HPDE6-E6E7 (cell line): ENCODE results near the gene CX3CL1.
A peak's percentile ranks its signal among the peaks of the same experiment; 100 is the strongest.
"Not testable (repeated sequence)": the region's sequence is repeated elsewhere in the genome, so short reads cannot be mapped to it uniquely, and the experiment has no call there.

Experiments
- DNase-seq: peaks from one replicate; pipeline ENCODE4 v3.0.0; 2011; ENCODE audit warnings: missing footprints; ENCODE audit errors: extremely low spot score

CX3CL1 gene

DNA sequence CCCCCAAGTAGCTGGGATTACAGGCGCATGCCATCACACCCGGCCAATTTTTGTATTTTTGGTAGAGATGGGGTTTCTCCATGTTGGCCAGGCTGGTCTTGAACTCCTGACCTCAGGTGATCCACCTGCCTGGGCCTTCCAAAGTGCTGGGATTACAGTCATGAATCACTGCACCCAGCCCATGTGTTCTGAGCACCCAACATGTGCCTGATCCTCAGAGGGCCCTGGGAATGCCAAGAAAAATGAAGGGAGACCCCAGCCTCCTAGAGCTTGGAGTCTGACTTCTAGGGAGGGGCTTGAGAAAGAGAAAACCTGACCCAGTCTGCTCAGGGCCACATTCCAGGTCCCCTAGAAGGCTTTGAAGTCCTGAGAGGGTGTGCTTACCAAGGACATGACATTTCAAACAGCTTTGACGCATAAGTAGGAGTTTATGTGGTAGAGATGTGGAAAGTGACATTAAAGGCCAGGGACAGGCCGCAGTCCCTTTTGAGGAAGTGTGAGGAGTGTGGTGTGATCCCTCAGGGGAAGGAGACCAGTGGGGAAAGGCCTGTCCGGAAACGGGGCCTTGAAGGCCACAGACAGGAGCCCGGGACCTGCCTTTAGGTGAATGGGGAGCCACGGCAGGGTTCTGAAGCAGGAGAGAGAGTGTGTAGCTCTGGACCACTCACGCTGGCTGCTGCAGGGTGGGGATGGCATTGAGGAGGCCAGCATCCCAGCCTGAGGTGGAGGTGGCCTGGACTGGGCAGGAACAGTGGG, 14.8 kb upstream of the CX3CL1 start:
- DNase-seq: no peak

DNA sequence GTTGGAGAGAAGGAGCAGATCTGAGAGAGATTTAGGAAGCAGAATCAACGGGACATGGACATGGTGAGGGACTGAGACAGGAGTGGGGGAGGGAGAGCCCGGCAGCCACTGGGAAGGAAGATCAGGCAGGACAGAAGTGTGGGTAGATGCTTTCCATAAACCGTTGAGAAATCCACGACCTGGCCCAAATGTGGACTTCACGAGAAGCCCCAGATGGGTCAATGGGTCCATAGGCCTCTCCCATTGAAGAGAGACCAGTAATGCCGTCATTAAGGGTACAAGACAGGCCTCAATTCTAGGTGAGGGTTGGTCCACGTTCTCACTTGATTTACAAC, 14.2 kb upstream of the CX3CL1 start:
- DNase-seq: no peak

DNA sequence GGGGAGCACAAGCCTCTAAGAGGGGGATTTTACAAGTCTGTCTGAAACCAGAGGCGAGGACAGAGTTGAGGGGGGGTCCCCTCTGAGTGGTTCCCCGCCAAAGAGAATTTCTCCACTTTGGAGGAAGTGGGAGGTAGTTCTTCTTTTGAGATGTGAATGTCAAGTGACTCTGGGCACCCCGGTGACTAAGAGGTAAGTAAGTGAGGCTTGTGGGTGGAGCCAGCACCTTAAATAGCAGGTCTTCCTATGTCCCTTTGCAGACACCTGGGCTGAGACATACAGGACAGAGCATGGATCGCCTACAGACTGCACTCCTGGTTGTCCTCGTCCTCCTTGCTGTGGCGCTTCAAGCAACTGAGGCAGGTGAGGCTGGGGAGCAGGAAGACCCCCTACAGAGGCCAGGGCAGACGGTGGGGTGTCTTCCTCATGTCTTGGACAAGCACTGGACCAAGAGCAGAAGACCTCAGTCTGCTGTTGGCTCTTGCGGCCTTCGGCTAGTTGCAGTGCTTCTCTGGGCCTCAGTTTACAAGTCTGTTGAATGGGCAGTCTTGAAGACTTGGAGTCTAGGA, 13.7 kb upstream of the CX3CL1 start, which contains the start of gene CCL22:
TSS of gene CCL22 (plus strand) at position 257 of the 569 bp plus-strand sequence. CDS start at position 291, 34 bp downstream.
- peak; percentile 70 for DNase-seq

DNA sequence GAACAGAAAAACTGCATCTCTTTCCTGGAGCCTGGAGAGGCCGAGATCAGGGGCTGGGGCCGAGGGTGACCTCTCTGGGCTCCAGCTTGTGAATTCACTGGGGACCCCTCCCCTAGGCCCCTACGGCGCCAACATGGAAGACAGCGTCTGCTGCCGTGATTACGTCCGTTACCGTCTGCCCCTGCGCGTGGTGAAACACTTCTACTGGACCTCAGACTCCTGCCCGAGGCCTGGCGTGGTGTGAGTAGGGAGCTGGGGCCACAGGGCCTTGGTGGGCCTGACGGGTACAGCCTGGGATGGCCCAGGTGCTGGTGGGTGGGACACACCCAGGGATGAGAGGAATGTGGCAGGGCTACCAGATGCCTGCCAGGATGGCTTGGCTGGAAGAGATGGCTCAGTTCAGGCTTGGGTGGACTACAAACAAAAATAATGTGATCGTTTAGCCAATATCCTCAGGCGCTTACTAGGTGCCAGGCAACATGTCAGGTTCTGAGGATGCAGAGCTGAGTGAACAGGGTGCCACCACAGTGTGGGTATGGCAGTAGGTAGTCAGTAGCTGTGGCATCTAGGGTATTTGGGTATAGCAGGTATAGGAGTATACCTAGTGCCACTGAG, 11.9 kb upstream of the CX3CL1 start:
- DNase-seq: no peak

DNA sequence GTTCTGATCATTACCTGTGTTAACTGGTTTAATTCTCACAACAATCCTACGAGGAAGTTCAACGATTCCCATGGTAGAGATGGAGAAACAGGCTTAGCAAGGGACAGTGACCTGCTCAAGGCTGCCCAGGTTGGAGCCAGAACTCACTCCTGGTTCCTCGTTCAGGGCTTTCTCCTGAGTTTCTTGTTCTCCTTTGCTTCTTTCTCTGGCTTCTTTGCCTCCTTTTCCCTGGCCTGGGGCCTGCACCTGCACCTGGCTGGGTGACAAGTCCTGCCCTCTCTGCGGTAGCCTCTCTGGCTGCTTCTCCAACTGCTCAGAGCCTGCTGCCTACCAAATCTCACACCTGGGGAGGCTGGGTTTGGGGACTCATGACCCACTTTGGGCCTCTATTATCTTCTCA, 10.9 kb upstream of the CX3CL1 start:
- no peak for DNase-seq

DNA sequence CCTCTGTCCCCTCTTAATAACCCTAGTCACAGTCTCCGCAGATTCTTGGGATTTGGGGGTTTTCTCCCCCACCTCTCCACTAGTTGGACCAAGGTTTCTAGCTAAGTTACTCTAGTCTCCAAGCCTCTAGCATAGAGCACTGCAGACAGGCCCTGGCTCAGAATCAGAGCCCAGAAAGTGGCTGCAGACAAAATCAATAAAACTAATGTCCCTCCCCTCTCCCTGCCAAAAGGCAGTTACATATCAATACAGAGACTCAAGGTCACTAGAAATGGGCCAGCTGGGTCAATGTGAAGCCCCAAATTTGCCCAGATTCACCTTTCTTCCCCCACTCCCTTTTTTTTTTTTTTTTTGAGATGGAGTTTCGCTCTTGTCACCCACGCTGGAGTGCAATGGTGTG, 8.1 kb upstream of the CX3CL1 start:
- no peak for DNase-seq

DNA sequence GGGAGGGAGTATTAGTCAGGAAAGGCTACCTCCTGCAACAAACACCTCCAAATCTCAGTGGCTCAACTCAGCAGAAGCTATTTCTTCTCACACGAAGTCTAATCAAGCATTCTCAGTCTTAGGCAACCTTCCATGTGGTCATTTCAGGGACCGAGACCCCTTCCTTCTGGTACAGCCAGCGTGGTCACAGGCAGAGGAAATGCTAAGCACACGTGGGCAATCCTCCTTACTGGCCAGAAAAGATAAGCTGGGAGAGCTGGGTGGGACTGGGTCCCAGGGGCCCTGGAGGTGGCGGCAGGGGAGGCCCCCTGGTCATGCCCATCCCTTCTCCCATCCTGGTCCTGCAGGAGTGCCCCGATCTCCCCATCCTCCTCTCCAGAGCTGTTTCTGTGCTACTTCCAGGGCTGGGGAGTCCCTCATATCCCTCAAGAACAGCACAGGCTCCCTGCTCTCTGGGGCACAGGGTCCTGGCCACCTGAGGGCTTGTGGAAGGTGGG, 5.7 kb upstream of the CX3CL1 start:
- DNase-seq: no peak

DNA sequence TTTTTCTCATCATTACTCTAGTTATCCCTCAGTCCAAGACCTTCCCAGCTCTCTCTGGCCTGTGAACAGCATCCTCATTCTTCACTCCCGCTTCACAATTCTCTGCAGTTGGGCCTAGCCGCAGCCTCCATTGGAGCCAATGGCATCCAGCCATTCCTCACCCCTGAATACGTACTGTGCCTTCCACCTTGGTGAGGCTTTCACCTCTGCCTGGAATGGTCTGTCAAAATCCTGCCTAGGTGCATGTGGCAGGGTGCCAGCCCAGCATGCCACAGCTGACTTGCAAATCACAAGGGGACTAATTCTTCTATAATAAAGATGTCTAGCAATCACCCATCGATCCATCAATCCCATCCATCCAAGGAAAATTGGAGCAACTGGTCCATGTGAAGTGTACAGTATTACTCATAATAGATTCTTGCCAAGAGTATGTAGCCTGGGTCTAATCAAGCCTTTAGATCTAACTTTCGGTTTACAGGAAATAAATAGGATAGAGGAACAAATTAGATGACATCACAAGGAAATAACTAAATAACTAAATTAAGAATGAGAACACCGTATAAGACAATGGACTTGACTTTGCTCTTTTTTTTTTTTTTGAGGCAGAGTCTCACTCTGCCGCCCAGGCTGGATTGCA, 5.1 kb upstream of the CX3CL1 start:
- DNase-seq: peak; percentile 54

DNA sequence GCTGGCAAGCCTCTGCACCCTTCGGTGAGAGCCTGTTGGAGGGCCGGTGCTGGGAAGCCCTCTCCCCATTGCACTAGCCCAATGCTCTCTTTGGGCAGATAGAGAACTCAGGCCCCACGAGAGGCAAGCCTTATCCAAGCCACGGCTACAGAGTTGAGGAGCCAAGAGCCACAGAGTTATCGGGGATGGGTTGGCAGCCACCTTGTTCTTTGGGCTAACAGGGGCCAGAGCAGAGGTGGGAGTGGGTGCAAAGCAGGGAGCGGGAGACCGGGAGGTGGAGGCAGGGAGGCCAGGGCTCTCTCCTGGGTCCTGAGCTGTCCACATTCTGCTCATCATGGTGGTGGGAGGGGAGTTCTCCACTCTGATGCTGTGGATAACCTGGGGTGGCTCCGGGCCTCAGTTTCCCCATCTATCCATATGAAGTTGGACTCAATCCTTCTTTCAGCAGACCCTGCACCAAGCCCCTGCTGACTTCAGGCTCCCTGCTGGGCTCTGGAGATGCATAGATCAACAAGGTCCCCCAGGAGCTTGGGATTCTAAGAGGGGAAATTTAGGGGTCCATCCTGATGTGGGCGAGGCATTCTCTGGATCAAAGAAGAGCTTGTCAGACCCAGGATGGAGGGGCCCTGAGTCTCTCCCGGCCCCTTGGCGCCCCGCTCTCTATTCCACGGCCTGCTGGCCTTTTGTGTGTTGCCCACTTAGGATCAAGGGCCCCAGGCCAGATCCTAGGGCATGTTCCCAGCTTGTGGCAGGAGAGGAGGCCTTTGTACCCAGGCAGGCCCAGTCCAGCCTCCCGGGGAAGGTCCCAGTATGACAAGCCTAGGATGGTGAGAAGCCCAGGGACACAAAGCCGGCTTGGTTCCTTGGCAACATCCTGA, 557 bp upstream of the CX3CL1 start:
- DNase-seq: no peak

DNA sequence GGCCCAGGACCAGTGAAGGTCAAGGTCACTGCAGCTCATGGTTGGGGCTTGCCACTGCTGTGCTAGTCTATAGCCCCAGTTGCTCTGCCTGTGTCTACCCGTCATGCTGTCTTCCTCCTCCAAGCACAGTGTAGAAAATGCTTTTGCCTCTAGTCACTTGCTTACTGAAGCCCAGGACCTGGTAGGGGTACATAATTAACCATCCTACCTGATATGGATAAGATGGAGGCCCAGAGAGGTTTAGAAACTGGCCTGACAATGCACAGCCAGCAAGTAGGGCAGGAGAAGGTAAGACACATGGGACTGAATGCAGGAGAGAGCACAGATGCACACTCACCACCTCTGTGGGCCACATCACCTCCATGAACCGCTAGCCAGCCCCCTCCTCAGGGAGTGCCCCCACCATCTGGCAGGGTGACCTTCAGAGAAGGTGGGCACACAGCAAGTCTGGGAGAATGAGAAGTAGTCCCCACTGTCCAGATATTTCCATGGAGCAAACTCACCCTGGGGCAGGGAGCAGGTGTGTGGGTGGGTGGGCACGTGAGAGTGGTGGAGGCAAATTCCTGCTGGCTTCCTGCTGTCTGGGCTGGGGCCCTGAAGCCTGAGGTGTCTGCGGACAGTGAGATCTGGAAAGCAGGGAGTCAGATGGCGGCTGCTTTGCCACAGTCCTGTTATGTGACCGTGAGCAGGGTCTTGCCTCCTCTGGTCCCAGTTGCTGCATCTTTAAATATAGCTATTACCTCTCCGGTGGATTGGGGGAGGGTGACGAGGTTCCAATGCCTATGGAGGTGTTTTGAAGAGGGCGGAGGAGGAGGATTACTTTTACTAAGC, 1.0 kb downstream of the CX3CL1 start:
- DNase-seq: no peak

DNA sequence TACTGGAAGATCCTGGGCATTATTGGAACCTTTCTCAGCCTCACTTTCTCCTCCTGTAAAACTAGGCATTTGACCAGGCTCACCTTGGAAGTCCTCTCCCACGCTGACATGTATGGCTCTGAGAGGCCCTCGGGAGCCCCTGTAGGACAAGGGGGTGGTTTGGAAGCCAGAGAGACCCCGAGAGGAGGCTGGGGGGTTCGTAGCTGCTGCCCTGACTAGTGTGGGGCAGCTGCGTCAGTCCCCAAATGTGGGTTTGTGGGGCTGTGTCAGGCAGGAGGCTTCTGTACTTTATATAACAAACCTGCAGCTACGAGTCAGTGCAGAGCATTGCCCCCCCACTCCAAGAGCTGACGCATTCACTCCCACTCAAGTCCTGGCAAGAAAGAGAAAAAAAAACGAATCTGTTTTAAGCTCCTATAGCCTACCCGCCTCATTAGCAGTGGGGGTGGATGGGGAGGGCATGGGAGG, 1.8 kb downstream of the CX3CL1 start:
- peak; percentile 79 for DNase-seq

DNA sequence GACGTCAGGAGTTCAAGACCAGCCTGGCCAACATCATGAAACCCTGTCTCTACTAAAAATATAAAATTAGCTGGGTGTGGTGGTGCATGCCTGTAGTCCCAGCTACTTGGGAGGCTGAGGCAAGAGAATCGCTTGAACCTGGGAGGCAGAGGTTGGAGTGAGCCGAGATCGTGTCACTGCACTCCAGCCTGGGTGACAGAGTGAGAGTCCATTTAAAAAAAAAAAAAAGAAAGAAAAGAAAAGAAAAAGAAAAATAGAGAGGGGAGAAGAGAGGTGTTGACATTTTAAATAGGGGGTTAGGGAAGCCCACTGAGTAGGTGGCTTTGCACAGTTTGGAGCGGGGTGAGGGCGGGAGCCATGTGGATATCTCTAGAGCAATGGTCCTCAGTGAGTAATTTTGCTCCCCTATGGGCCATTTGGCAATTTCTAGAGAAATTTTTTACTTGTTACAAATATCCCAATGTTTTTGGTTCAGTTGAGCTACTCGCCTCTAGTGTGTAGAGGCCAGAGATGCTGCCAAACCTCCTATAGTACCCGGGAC, 2.7 kb downstream of the CX3CL1 start:
- DNase-seq: not testable (repeated sequence)

DNA sequence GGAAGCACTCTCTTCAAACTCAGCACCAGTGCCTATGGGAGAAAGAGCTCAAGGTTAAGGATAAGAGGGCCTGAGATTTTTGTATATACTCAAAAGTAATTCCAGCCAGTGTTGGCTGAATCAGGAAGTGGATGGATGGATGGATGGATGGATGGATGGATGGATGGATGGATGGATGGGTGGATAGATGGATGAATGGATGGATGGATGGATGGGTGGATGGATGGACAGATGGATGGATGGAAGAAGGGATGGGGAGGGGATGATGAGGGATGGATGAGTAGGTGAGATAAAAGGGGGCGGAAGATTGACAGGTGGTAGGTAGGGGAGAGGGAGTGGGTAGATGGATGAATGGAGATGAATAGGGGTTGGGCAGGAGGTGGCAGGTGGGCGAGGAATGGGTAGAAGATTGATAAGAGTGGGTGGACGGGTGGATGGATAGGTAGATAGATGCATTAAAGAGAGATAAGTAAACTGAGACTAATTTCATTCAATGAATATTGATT, 4.1 kb downstream of the CX3CL1 start:
- DNase-seq: no peak

DNA sequence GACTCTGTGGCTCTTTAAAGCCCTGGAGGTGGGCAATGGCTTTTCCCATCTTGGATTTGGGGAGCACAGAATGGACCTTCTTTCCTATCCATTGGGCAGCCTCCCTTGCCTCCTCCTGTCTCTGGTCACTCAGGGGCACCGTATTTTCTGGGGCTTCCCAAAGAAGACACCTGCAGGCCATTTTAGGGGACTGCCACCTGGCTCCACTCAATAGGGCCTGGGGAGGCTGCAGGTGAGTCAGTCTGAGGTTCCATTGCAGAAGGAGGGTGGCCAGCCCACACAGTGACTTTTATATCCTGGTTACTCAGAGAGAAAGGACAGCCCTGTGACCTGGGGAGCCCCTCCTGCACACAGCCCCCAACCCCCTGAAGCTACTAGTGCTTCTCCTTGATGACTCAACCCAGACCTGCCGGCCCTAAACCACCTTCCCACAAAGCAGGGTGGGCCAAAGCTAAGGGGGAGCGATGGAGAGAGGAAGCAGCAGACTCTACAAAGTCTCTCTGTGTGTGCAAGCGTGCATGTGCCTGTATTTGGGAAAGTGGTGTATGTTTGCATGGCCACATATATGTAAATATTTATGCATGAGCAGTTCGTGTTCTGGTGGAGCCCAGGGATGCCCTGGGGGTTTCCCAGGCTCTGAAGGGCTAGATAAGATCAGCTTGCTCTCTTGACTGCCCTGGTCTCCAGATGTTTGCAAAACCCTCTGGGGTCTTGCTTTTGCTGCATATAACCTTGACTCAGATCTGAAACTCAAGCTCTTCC, 5.0 kb downstream of the CX3CL1 start:
- DNase-seq: peak; percentile 68

DNA sequence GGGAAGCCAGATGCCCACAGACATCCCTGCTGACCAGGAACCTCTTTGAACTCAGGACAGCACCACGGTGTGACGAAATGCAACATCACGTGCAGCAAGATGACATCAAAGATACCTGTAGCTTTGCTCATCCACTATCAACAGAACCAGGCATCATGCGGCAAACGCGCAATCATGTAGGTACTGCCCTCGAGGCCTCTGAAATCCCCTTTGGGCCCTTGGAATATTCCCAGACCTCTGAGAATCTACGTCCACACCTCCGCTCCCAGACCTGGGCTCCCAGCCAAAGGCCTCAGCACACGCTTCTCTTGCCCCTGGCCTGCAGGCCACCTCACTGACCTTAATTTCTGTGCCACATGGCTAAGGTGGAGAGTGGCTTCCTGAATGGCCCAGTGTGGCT, 7.3 kb downstream of the CX3CL1 start:
- DNase-seq: no peak

DNA sequence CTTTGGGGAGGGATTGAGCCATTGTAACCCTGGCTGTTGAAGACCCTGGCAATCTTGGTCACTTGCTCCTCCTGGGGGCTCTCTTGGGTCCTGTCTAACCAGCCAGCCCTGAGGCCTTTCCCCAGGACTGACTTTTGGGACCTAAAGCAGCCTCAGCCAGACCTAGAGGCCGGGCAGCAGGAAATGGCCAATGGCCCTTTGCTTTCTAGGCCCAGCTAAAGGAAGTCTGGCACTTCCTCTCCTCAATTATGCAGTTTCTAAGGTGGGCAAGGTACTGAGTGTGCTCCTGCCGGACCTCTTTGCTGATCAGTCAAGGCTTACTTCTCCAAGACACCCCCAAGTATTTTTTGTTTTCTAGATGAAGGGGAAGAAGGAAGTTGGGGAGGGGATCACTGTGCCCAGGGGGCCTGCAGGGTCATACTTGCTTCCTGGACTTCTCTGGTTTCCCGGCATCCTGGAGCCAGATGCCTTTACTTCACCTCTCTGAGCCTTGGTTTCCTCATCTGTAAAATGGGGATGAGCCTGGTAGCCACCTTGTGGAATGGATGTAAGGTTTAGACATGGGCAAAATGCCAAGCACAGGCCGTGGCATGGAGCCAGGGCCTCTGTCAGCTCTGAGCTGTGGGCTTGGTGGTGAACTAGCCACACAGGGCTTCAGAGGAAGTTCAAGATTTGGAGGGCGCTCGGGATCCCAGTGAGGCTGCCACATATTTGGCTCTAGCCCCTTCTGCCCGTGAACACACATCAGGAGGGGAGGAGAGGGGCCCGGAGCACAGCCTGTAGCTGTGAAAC, 8.6 kb downstream of the CX3CL1 start:
- no peak for DNase-seq

DNA sequence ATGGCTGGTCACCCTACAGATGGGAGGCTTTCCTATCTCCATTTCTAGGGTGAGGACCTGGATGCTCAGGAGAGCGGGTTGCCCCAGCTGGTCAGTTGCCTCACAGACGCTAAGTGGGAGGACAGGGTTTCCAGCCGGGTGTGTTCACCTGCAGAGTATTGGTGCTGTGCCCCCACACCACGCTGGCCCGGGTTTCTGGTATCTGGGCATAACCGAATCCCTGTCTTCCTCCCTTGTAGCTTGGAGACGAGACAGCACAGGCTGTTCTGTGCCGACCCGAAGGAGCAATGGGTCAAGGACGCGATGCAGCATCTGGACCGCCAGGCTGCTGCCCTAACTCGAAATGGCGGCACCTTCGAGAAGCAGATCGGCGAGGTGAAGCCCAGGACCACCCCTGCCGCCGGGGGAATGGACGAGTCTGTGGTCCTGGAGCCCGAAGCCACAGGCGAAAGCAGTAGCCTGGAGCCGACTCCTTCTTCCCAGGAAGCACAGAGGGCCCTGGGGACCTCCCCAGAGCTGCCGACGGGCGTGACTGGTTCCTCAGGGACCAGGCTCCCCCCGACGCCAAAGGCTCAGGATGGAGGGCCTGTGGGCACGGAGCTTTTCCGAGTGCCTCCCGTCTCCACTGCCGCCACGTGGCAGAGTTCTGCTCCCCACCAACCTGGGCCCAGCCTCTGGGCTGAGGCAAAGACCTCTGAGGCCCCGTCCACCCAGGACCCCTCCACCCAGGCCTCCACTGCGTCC, 9.7 kb downstream of the CX3CL1 start:
- no peak for DNase-seq
